Stimulated activated CD4-positive, alpha-beta T cell treated with anti-CD3 and anti-CD28 coated beads, Interleukin-1b, Interleukin-23, amount 100 ng/mL, for 48 hours (primary cell): ENCODE results near the gene ZCRB1.
"Not testable (repeated sequence)": the region's sequence is repeated elsewhere in the genome, so short reads cannot be mapped to it uniquely, and the experiment has no call there.

Experiments used
- DNase-seq: peaks from one replicate; pipeline ENCODE4 v3.0.0-alpha.2; 2020

Gene ZCRB1

DNA sequence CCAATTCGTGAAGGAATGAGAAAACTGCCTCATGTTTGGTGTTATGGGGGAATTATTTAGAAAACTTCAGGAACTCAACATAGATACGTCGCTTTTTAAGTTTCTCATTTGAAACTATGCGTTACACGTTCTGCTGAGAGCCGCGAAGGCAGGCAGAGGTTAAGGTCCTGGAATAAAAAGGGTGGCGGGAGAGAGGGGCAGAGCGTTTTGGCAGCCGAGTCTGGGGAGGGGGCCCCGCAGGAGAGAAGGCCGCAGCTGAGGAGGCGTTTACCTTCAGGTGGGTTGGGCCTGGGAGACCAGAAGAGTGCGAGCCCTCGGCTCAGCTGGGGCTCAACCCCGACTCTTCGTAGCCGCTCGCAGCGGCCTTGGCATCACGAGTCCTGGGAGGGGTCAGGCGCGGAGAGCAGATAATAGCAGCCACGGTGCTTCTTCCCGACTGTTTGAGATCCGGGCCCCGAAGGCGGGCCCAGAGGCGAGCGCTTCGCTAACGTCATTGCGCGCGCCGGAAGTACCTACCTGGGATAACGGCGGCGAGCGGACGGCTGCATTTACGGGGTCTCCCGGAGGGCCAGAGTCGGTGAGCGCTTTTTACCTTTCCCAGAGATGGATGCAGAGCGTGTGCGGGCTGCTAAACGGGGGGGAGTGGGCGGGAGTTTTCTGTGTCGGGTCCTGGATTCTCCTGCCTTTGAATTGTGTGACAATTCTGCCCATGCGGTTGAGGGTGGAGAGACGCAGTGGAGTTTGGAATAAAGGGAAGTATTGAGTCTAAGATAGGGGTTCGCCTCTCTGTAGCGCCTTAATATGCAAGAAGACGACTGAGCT is at the start of gene ZCRB1, which contains the start of gene PPHLN1:
Gene ZCRB1, minus strand, starts transcription at position 442 of the 822 bp plus-strand sequence. CDS start 1,992 bp downstream, outside the sequence.
Gene PPHLN1, plus strand, starts transcription at position 515 of the 822 bp plus-strand sequence. CDS start 9,736 bp downstream, outside the sequence.
- peak; percentile 81 for DNase-seq

DNA sequence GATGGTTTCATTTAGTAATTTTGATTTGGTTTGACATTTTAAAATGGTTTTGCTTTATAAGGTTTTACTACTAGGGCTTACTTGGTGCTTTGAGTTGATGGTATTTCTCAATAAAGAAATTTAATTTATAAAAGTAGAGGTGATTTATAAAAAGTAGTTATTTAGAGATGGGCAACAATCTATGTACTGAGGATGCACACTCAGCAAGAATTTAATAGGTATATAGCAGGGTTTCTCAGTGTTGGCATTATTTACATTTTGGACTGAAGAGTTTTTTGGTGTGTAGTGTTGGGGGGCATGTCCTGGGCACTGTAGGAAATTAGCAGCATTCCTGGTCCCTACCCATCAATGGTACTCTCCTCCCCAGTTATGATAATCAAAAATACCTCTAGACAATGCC is 47.8 kb upstream of the ZCRB1 start:
- DNase-seq = no peak

- DNase-seq = no peak
Observed at GRCh38 chr12:42372154-42372791, 46.4 kb upstream of the ZCRB1 start.

DNA sequence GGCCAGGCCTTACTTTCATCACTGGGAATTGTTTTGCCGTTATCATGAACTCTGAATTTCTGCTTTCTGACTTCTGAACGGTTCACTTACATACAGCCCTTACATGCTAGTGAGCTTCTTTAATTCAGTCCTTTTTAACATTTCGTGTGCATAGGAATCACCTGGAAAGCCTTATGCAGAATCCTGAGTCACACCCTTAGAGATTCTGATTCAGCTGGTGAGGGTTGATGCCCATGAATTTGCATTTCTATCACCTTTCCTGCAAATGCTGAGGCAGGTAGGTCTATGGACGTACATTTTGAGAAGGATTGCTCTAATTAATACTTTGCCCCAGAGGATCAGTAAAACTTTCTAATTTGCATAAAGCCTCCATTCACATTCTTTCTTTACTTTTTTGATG is 44.1 kb upstream of the ZCRB1 start:
- no peak for DNase-seq

DNA sequence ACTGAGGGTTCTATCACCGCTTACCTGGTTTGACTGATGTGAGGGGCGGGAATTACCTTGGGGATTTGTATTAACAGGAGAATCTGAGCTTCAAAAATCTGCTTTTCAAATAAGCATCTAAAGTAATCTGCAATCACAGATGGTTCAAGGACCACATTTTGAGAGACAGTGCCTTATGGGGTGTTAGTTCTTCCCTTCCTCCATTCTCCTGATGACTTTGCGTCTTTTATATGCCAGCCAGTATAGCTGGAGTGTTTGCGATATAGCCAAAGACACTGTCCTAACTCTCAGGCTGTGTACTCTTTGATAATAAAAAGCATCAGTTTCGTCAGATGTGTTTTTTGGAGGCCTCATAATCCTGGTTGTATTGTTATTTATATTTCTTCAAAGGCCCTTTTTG is 39.6 kb upstream of the ZCRB1 start:
- no peak for DNase-seq

DNA sequence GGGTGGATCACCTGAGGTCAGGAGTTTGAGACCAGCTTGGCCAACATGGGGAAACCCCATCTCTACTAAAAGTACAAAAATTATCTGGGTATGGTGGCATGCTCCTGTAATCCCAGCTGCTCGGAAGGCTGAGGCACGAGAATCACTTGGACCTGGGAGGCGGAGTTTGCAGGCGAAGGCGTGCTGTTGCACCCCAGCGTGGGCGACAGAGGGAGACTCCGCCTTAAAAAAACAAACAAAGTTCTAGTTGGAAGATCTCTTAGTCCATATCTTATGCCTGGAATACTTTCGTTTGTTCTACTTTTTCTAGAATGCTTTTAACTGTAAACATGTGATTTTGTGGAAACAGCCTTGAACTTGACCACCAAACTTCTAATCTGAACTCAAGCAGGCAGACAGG is 38.8 kb upstream of the ZCRB1 start:
- DNase-seq = no peak

GRCh38 chr12:42362647-42363260 is 36.9 kb upstream of the ZCRB1 start:
- no peak for DNase-seq

- DNase-seq = no peak
Observed at GRCh38 chr12:42361909-42362646, 36.2 kb upstream of the ZCRB1 start.

- DNase-seq = no peak
Observed at GRCh38 chr12:42360747-42361403, 35.0 kb upstream of the ZCRB1 start.

DNA sequence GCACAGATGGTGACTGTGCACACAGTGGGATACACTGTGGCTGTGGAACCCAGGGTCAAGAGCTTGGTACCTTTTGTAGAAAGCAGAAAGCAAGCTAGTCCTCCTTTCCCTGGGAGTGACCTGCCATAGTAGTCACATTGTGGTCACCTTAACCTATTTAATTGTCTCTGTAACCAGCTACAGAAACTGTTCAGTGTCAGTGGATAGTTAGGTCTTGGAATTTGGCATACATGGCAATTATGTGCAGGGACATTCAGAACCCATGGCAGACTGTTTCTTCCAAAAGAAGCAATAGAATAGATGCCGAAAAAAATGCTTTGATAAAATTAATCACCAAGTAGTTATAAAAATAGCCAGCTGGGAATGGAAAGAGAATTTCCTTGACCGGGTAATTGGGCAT is 30.4 kb upstream of the ZCRB1 start:
- no peak for DNase-seq

- DNase-seq = not testable (repeated sequence)
Observed at GRCh38 chr12:42350021-42350407, 24.1 kb upstream of the ZCRB1 start.

DNA sequence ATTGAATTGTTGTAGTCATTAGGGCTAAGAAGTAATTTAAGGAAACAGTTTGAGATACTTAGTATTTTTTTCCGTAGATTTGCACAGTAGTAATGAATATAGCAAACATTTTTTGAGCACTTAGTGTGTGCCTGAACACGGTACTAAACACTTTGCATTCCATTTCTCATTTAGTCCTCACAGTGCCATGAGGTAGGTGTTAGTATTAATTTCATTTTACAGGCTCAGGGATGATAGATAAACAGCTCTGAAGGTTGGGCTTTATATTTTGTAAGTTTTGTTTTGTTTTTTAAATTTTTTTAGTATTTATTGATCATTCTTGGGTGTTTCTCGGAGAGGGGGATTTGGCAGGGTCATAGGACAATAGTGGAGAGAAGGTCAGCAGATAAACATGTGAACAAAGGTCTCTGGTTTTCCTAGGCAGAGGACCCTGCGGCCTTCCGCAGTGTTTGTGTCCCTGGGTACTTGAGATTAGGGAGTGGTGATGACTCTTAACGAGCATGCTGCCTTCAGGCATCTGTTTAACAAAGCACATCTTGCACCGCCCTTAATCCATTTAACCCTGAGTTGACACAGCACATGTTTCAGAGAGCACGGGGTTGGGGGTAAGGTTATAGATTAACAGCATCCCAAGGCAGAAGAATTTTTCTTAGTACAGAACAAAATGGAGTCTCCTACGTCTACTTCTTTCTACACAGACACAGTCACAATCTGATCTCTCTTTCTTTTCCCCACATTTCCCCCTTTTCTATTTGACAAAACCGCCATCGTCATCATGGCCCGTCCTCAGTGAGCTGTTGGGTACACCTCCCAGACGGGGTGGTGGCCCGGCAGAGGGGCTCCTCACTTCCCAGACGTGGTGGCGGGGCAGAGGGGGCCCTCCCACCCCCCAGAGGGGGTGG is 23.5 kb upstream of the ZCRB1 start:
- not testable (repeated sequence) for DNase-seq

GRCh38 chr12:42346403-42347002 is 20.6 kb upstream of the ZCRB1 start:
- no peak for DNase-seq

DNA sequence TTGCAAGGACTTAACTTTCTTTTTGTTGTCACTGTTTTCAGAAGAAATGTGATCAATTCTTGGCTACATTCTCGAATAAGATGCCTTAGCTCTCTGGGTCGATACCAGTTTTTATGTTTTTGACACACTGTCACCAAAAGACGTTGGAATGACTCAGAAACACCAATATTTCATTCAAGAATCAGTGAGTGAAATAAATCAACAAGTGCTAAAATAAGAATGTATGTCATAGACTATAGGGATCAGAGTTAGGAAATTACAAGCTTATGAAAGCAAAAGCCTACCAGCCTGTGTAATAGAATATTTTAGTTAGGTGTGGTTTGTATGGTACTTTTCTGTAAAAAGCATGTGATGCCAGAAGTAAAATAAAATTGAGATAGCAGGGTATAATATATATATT is 17.8 kb upstream of the ZCRB1 start:
- DNase-seq = no peak

- DNase-seq = no peak
Observed at GRCh38 chr12:42342028-42342427, 16.1 kb upstream of the ZCRB1 start.

DNA sequence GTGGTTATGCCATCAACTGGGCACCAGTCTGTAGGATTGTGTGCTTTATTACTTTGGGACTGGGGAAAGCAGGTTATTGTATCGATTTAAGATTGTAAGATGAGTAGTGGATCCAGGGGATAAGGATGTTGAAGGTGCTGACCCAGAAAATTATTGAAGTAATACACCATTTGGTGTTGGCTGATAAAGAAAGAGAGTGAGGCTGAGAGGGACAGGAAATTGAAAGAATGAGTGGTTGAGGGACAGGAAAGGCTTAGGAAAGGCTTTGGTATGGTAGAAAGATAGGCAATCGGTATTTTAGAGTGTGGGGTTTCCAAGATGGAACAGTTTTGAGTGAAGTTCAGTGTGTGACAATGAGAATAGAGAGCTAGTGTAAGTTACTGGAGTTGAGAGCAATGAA is 12.4 kb upstream of the ZCRB1 start:
- no peak for DNase-seq

DNA sequence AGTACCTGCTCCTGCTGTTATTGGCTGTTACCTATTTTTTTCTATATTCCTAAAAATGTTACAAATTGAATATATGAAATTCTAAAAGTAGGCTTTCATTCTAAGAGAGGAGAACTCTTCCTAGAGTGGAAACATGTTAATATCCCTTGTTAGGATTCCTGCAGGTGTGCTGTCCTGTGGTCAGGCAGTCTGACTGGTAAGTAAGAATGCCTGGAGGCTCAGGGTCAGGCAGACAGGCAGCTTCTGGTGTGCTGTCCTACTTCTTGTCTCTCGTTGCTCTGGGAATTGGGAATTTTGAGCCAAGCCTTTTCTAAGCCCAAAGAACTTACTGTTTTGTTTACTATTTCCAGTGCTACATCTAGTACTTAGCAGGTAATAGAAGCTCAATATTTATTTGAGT is 10.4 kb upstream of the ZCRB1 start:
- no peak for DNase-seq

DNA sequence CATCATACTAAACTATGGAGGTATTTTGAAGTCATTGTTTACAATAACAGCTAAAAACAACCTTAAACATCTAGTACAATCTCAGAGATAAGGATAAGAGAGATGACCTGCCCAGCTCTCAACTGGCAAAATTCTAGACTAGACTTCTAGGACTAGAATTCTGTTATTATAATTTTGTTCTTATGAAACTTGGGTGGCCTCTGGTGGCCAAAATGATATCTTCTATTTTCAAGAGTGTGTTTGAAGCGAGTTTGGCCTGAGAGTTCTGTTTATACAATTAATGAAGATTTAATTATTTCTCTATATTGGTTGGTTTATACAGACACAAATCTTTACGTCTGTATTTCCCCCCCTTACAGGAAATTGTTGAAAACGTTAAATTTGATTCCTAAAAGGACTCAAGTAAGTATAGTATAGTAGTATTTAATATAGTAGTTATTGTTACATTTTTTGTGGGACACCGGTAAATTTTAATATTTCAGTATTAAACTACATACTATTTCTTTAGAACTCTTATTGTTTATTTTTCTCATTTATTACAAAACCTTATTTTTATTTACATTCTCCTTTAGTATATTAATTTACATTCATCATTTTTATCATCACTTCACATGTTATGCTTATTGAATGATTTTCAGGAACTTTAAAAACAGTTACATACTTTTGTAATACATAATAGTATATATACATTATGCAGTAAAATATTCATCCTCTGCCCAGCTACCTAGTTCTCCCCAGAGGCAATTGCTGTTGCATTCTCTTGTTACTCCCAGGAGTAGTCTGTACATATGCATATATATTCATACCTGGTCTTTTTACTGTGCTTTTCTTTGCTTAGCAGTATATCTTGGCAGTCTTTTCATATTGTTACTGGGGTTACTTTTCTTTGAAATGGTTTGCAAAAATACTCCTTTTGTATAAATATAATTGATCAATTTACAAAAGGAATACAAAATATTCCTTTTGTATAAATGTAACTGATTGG is 6.7 kb upstream of the ZCRB1 start:
- no peak for DNase-seq

DNA sequence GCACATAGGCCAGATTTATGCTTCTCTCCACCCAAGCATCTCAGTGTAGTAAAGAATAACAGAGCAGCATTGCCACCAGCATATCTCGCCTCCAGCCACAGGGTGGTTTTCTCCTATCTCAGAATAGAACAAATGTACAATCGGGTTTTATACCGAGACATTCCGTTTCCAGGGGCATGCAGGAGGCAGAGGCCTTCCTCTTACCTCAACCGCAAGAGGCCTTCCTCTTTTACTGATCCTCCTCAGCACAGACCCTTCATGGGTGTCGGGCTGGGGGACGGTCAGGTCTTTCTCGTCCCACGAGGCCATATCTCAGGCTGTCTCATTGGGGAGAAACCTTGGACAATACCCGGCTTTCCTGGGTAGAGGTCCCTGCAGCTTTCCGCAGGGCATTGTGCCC is 4.2 kb upstream of the ZCRB1 start:
- DNase-seq = not testable (repeated sequence)

GRCh38 chr12:42327227-42327590 is 1.3 kb upstream of the ZCRB1 start:
- DNase-seq = no peak
